Naive thymus-derived CD4-positive, alpha-beta T cell (primary cell): ENCODE results near the gene LIG1. TPM values are rescaled to one million over a fixed set of nuclear protein-coding genes. Genes with fewer than 3 reads are reported as not detected.
A peak's percentile ranks its signal among the peaks of the same experiment; 100 is the strongest.

Experiments
- ATAC-seq: fragments of 150-1000 bp; cut with Tn5 transposase; 2 replicates; pipeline ENCODE4 v1.10.0; 2021; ENCODE audit warnings: mild to moderate bottlenecking, moderate library complexity
- CTCF ChIA-PET: fragments of 350-600 bp; sonication (Branson Sonifier 250); formaldehyde crosslinking; loops from one replicate; lab custom pipeline; 2021; ENCODE audit warnings: antibody characterized with exemption; lab: Charles Lee
- POLR2A ChIA-PET: fragments of 350-600 bp; sonication (Branson Sonifier 250); formaldehyde crosslinking; loops from one replicate; lab custom pipeline; 2021; ENCODE audit warnings: antibody characterized with exemption, inconsistent platforms; lab: Charles Lee
- DNase-seq, 9 donors: peaks; one replicate each; pipeline versions ENCODE4 v3.0.0 to v3.0.0-alpha.2; 2020 to 2022; ENCODE audit warnings: mixed read lengths in 1 of 9
- H3K27ac ChIP-seq: one replicate; pipeline ENCODE4 v1.7.0; 2013; ENCODE audit warnings: mild to moderate bottlenecking, low read depth, low read length, moderate library complexity
- H3K27me3 ChIP-seq, 2 donors: one replicate each; pipeline ENCODE4 v1.7.0; 2013; ENCODE audit warnings: low read length in 2 of 2, mild to moderate bottlenecking in 2 of 2, moderate library complexity in 2 of 2; ENCODE audit not compliant: control insufficient read depth in 2 of 2, insufficient read depth in 2 of 2
- H3K36me3 ChIP-seq, 3 experiments: 1 replicate in 2 of 3; 2 replicates in 1 of 3; pipeline ENCODE4 v1.7.0; 2013; ENCODE audit warnings: low read length in 3 of 3, mild to moderate bottlenecking in 3 of 3, moderate library complexity in 1 of 3; ENCODE audit not compliant: insufficient read depth in 3 of 3, control insufficient read depth in 2 of 3
- H3K4me1 ChIP-seq, 2 donors: one replicate each; pipeline ENCODE4 v1.7.0; 2013; ENCODE audit warnings: low read length in 2 of 2, mild to moderate bottlenecking in 2 of 2, moderate library complexity in 1 of 2; ENCODE audit not compliant: control insufficient read depth in 2 of 2, insufficient read depth in 2 of 2
- H3K4me3 ChIP-seq: 2 replicates; pipeline ENCODE4 v1.7.0; 2013; ENCODE audit warnings: mild to moderate bottlenecking, low read length
- H3K9me3 ChIP-seq, 3 experiments: 1 replicate in 2 of 3; 2 replicates in 1 of 3; pipeline ENCODE4 v1.7.0; 2013; ENCODE audit warnings: low read length in 3 of 3; ENCODE audit not compliant: control insufficient read depth in 2 of 3
- H3K27ac Mint-ChIP-seq, 9 donors: one replicate each; pipeline ENCODE4 v1.8.0; 2020 to 2022; ENCODE audit warnings: mixed read lengths in 9 of 9, mild to moderate bottlenecking in 8 of 9, moderate library complexity in 5 of 9, inconsistent platforms in 2 of 9
- H3K27me3 Mint-ChIP-seq, 5 donors: one replicate each; pipeline ENCODE4 v1.8.0; 2021 to 2022; ENCODE audit warnings: mixed read lengths in 5 of 5, mild to moderate bottlenecking in 1 of 5
- H3K36me3 Mint-ChIP-seq, 5 donors: one replicate each; pipeline ENCODE4 v1.8.0; 2020 to 2022; ENCODE audit warnings: mixed read lengths in 5 of 5, mild to moderate bottlenecking in 3 of 5, inconsistent platforms in 1 of 5
- H3K4me1 Mint-ChIP-seq, 7 donors: one replicate each; pipeline ENCODE4 v1.8.0; 2020 to 2022; ENCODE audit warnings: mixed read lengths in 7 of 7, mild to moderate bottlenecking in 3 of 7, inconsistent platforms in 1 of 7
- H3K4me3 Mint-ChIP-seq, 10 donors: one replicate each; pipeline ENCODE4 v1.8.0; 2020 to 2022; ENCODE audit warnings: mild to moderate bottlenecking in 10 of 10, mixed read lengths in 10 of 10, moderate library complexity in 6 of 10, inconsistent platforms in 2 of 10
- H3K9me3 Mint-ChIP-seq, 11 donors: one replicate each; pipeline ENCODE4 v1.8.0; 2020 to 2022; ENCODE audit warnings: mixed read lengths in 11 of 11, mild to moderate bottlenecking in 4 of 11, inconsistent platforms in 1 of 11, moderate library complexity in 1 of 11
- intact Hi-C, 2 donors: fragments of 100-400 bp; cut with micrococcal nuclease; formaldehyde crosslinking; loops; one replicate each; pipeline ENCODE4 v1.15.1; 2023
- polyA plus RNA-seq, 2 donors: library from polyadenylated mRNA; unstranded; fragments of 300-500 nt; fragmentation: Illumina TruSeq; gene quantifications; one replicate each; pipeline ENCODE4 v1.2.3, GENCODE V29; 2021
- total RNA-seq, 6 experiments: library from RNA in 5 of 6; stranded (reverse) in 5 of 6; gene quantifications; 1 replicate in 5 of 6; 2 replicates in 1 of 6; pipeline ENCODE4 v1.2.3 and lab custom pipeline; 2021 to 2026

The LIG1 gene
- total and polyA plus RNA-seq, 7 experiments from 2014 or later, result 38.1 to 134 (median 103) TPM

DNA sequence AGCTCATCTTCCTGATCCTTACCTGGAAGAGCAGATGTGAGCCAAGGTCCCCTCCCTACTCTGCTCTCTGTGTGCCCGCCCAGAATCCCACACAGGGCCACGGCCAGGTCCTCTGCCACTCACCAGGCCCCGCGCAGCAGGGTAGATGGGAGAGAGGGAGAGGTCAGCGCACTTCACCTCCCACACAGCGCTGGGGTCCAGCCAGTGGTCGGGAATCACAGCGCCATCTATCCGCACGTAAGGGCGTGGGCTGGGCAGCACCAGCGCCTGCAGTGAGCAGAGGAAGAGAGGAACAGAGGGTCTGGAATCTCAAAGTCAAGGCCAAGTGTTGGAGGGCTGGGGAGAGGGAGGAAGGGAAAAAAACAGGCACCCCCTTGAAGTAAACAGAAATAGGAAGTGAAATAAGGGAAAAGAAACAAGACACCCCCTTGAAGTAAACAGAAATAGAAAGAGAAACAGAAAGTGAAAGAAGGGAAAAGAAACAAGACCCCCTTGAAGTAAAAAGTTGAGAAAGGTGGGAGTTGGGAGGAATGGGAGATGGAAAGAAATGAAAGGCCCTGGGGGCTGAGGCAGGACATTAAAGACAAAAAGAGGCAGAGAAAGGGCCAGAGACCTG is 52.5 kb downstream of the LIG1 start:
- no peaks in the 10 kb centered on the region for H3K9me3 Mint-ChIP-seq
- no peak for ATAC-seq

DNA sequence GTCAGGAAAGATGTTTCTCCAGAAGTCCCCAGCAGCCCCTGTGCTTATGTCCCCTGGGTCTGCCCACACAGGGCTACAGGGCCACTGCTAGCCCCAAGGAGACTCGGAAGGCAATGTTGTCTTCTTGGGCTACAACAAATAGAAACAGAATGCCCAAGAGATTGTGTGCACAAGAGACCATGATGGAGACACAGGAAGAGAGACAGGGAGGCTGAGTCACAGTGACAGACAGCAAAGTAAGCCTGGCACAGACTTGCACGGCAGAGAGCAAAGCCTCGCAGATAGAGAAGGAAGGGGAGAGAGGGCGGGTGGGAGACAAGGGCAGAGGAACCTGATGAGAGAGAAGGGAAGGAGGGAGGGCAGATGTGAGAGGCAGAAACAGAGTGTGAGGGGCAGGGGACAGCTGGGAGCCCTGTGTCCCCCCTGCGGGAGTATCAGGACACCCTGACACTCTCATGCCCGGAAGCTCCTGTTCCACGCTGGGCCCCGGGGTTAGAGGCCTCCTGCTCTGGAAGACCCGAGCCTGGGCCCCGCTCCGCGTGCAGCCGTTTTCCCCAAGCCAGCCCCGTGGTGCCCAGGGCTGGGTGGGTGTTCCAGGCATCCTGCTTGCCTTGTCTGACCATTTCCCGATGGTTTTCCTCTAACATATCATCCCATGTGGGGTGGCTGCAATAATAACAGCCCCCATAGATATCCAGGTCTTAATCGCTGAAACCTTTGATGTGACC is 56.8 kb downstream of the LIG1 start:
- POLR2A ChIA-PET, result no interaction called here

More for the DNA sequence above, 52.5 kb downstream of the LIG1 start:
- H3K4me1 Mint-ChIP-seq, result peaks cover 0 to 22% (median 0%) of the 10 kb centered on the region in 7 donors
- peaks cover 12 to 38% (median 27%) of the 10 kb centered on the region in 5 donors for H3K36me3 Mint-ChIP-seq
- Histone ChIP-seq H3K4me1 (no peaks in the 10 kb centered on the region), H3K9me3 (no peaks in the 10 kb centered on the region), H3K27me3 (no peaks in the 10 kb centered on the region), H3K4me3 (no peak overlapping the region), H3K27ac (no peak overlapping the region), H3K36me3 (peaks cover 3 to 65% (median 9%) of the 10 kb centered on the region in 3 experiments)
- CTCF ChIA-PET, result no interaction called here
- intact Hi-C loops, result no loop called here
- no peaks in the 10 kb centered on the region for H3K27me3 Mint-ChIP-seq
- POLR2A ChIA-PET, result no interaction called here
- H3K27ac Mint-ChIP-seq, result peak overlapping the region in 8 of 9 donors; percentile 18 to 92 (median 42)
- peak overlapping the region in 1 of 10 donors; percentile 7 for H3K4me3 Mint-ChIP-seq
- no peak for DNase-seq

DNA sequence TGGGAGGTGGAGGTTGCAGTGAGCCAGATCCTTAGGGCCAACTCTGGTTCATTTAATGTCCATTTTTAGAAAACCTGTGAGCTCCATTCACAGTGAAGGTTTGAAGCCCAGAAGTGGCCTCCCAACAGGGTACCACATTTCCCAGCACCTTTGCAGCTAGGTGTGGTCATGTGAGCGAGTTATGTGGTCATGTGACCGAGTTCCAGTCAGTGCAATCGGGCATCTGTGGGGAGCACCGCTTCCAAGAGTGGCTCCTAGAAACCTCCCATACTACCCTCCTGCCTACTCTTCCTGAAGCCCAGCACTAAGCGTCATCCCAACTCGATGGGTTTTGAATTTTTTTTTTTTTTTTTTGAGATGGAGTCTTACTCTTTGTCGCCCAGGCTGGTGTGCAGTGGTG is 58.9 kb downstream of the LIG1 start:
- CTCF ChIA-PET, result interaction anchor here (0.6 to 1.7 kb wide), 3 partner anchors 10 to 150 kb away, joined by 3 to 5 read pairs (median 4); no protein-coding TSS in a partner anchor
- POLR2A ChIA-PET, result interaction anchor here (0.8 to 1.0 kb wide), 2 partner anchors 93 to 150 kb away, joined by 3 read pairs; no protein-coding TSS in a partner anchor
- ATAC-seq, result no peak

More for the DNA sequence above, 56.8 kb downstream of the LIG1 start:
- no peak overlapping the region for H3K4me3 Mint-ChIP-seq
- peaks cover 0 to 31% (median 2%) of the 10 kb centered on the region in 3 experiments for H3K36me3 ChIP-seq
- ATAC-seq (no peak), DNase-seq (no peak)
- intact Hi-C loops, result no loop called here
- no peak overlapping the region for H3K4me3 ChIP-seq
- no peaks in the 10 kb centered on the region for H3K4me1 ChIP-seq
- H3K27me3 Mint-ChIP-seq, result no peaks in the 10 kb centered on the region
- H3K9me3 ChIP-seq, result no peaks in the 10 kb centered on the region
- H3K9me3 Mint-ChIP-seq, result no peaks in the 10 kb centered on the region
- H3K27ac Mint-ChIP-seq, result peak overlapping the region in 2 of 9 donors; percentile 13 to 57
- peaks cover 5 to 20% (median 9%) of the 10 kb centered on the region in 7 donors for H3K4me1 Mint-ChIP-seq
- H3K27ac ChIP-seq, result no peak overlapping the region
- CTCF ChIA-PET, result interaction anchor here (1.1 kb wide), 1 partner anchor 12 kb away, joined by 3 read pairs; no protein-coding TSS in a partner anchor
- H3K27me3 ChIP-seq, result no peaks in the 10 kb centered on the region
- H3K36me3 Mint-ChIP-seq, result peaks cover 8 to 15% (median 11%) of the 10 kb centered on the region in 5 donors

DNA sequence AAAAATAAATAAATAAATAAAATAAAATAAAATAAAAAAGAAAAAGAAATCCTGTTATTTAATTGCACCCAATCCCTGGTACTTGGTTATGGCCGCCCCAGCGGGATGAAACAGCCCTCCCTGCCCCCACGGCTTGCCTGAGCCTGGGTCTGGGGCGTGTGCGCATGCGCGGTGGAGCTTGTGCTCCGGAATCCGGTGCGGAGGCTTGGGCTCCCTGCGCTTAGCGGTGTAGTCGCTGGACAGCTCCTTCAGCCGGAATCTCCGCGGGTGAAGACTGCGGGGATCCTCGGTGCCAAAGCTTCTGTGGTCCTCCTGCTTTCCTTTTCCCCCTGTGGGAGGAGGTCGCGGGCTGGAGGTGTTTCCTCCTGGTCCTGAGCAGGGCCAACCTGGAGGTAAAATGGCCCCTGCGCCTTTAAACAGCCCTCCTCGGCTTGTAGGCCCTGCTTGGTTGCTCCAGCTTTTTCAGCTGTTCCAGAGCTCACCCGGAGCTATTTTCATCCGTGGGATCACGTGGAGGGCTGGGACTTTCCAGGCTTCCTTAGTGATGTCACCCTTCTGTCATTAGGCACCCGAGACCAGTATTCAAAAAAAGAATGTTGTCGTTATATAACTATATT is 59.7 kb downstream of the LIG1 start, which contains the start of gene PLA2G4C:
PLA2G4C (minus strand) TSS at position 468 of the 617 bp plus-strand sequence. CDS start 4,288 bp downstream, outside the sequence.
- POLR2A ChIA-PET, result interaction anchor here (0.8 to 1.9 kb wide), 3 partner anchors 93 to 151 kb away, joined by 3 to 5 read pairs (median 3); no protein-coding TSS in a partner anchor
- ATAC-seq, result peak; percentile 83
- CTCF ChIA-PET, result interaction anchor here (1.0 to 1.7 kb wide), 4 partner anchors 9 to 149 kb away, joined by 3 to 5 read pairs (median 4); no protein-coding TSS in a partner anchor
- intact Hi-C loops, result no loop called here
- H3K27me3 Mint-ChIP-seq, result no peaks in the 10 kb centered on the region
- no peaks in the 10 kb centered on the region for H3K9me3 ChIP-seq
- H3K27me3 ChIP-seq, result no peaks in the 10 kb centered on the region
- H3K27ac Mint-ChIP-seq, result peak within 1 kb of the TSS; percentile 37 to 92 (median 71)
- peak; percentile 69 to 88 (median 79) for DNase-seq
- no peaks in the 10 kb centered on the region for H3K9me3 Mint-ChIP-seq
- H3K36me3 ChIP-seq, result peaks cover 0 to 10% (median 0%) of the 10 kb centered on the region in 3 experiments
- H3K27ac ChIP-seq, result peak within 1 kb of the TSS; percentile 30
- H3K4me3 Mint-ChIP-seq, result peak within 1 kb of the TSS; percentile 66 to 86 (median 79)
- H3K36me3 Mint-ChIP-seq, result peaks cover 0 to 4% (median 0%) of the 10 kb centered on the region in 5 donors
- H3K4me3 ChIP-seq, result peak within 1 kb of the TSS; percentile 62
- H3K4me1 ChIP-seq, result no peaks in the 10 kb centered on the region
- H3K4me1 Mint-ChIP-seq, result peaks cover 5 to 19% (median 9%) of the 10 kb centered on the region in 7 donors

More for the DNA sequence above, 58.9 kb downstream of the LIG1 start:
- Mint-ChIP-seq H3K36me3 (peaks cover 0 to 4% (median 0%) of the 10 kb centered on the region in 5 donors), H3K4me3 (peak overlapping the region in 5 of 10 donors; percentile 66 to 84 (median 74)), H3K4me1 (peaks cover 5 to 16% (median 9%) of the 10 kb centered on the region in 7 donors), H3K9me3 (no peaks in the 10 kb centered on the region), H3K27ac (peak overlapping the region in 1 of 9 donors; percentile 70), H3K27me3 (no peaks in the 10 kb centered on the region)
- Histone ChIP-seq H3K27ac (no peak overlapping the region), H3K9me3 (no peaks in the 10 kb centered on the region), H3K27me3 (no peaks in the 10 kb centered on the region), H3K4me1 (no peaks in the 10 kb centered on the region), H3K36me3 (peaks cover 0 to 16% (median 0%) of the 10 kb centered on the region in 3 experiments), H3K4me3 (no peak overlapping the region)
- DNase-seq, result no peak
- intact Hi-C loops, result no loop called here

DNA sequence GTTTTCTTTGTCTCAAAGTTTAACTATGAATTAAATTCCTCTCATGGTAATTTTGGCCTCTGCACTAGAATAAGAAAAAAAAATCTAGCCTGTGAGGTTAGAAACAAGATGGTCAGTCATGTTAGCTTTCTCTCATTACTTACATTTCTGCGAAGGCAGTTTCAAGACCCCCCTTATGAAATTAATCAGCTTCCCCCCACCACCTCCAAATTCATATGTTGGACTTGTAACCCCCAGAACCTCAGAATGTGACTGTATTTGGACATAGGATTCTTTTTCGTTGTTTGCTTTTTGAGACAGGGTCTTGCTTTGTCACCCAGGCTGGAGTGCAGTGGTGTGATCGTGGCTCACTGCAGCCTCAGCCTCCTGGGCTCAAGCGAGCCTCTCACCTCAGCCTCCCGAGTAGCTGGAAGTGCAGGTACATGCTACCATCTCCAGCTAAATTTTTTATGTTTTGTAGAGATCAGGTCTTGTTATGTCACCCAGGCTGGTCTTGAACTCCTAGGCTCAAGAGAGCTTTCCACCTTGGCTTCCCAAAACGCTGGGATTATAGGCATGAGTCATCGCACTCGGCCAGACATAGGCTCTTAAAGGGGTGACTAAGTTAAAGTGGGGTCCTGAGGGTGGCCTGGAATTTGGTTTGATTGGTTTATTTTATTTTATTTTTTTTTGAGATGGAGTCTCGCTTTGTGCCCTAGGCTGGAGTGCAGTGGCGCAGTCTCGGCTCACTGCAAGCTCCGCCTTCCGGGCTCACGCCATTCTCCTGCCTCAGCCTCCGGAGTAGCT is 61.0 kb downstream of the LIG1 start:
- Mint-ChIP-seq H3K4me1 (peaks cover 5 to 19% (median 9%) of the 10 kb centered on the region in 7 donors), H3K4me3 (peak overlapping the region in 4 of 10 donors; percentile 6 to 55 (median 30)), H3K36me3 (peaks cover 0 to 3% (median 0%) of the 10 kb centered on the region in 5 donors), H3K27ac (peak overlapping the region in 1 of 9 donors; percentile 42), H3K27me3 (no peaks in the 10 kb centered on the region), H3K9me3 (no peaks in the 10 kb centered on the region)
- ChIA-PET POLR2A (interaction anchor here (1.9 kb wide), 1 partner anchor 95 kb away, joined by 5 read pairs; no protein-coding TSS in a partner anchor), CTCF (interaction anchor here (0.6 to 1.6 kb wide), 7 partner anchors 146 to 637 kb away, joined by 3 to 5 read pairs (median 3); no protein-coding TSS in a partner anchor)
- Histone ChIP-seq H3K36me3 (peaks cover 0 to under 1% (median 0%) of the 10 kb centered on the region in 3 experiments), H3K27me3 (no peaks in the 10 kb centered on the region), H3K27ac (no peak overlapping the region), H3K4me1 (no peaks in the 10 kb centered on the region), H3K9me3 (no peaks in the 10 kb centered on the region), H3K4me3 (no peak overlapping the region)
- intact Hi-C loops, result no loop called here
- DNase-seq, result no peak
- no peak for ATAC-seq
